Measurements from ENCODE around the gene RAB36.

DNA sequence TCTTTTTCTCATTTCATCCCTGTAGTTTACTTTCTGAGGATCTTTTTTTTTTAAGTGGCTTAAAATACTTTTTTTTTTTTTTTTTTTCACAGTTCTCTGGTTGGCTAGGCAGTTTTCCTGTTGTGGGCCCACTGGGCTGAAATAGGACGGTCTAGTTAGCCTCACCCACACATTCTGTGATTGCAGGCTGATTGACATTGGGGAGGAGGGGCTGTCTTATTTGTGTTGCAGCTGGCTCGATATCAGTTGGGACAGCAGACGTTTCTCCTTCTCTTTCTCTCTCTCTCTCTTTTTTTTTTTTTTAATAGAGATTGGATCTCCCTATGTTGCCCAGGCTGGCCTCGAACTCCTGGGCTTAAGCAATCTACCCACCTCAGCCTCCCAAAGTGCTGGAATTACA, 41.9 kb downstream of the RAB36 start:
- TF ChIP-seq, protein P1, sequence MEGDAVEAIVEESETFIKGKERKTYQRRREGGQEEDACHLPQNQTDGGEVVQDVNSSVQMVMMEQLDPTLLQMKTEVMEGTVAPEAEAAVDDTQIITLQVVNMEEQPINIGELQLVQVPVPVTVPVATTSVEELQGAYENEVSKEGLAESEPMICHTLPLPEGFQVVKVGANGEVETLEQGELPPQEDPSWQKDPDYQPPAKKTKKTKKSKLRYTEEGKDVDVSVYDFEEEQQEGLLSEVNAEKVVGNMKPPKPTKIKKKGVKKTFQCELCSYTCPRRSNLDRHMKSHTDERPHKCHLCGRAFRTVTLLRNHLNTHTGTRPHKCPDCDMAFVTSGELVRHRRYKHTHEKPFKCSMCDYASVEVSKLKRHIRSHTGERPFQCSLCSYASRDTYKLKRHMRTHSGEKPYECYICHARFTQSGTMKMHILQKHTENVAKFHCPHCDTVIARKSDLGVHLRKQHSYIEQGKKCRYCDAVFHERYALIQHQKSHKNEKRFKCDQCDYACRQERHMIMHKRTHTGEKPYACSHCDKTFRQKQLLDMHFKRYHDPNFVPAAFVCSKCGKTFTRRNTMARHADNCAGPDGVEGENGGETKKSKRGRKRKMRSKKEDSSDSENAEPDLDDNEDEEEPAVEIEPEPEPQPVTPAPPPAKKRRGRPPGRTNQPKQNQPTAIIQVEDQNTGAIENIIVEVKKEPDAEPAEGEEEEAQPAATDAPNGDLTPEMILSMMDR (IDR thresholded peaks at IDR 0.05) = no peak
- no peak for TF ChIP-seq POLR2A (IDR thresholded peaks at IDR 0.05)
